ENCODE results near the gene MAP6.

The MAP6 gene

DNA sequence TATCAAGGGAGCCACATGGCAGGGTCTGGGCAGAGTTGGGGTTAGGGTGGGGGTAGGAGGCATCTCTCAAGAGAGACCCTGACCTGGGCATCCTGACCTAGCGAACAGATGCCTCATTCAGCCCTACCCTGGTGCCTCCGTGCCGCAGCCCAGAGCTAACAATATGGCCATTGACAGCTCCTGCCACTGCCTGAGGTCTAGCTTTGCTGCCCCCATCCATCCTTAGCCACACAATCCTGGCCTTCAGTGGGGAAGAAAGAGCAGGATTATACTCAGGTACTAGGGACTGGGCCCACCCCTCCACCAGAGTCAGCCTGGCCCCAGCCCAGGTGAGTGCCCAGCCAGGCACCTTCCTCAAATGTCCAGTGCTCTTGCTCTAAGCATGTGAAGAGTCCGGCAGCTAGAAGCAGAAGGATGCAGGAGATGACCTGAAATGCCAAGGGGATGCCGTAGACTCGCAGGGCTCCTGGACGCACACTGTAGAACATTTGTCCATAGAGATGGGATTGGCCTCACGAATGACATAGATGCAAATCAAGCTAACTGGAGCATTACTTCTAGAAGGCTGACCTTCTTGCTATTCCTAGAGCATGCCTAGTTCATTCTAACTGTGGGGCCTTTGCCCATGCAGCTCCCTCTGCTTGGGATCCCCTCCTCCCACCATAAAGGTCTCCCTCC is 120.1 kb downstream of the MAP6 start:
- no peak for DNase-seq (ENCODE audit: low read depth)

DNA sequence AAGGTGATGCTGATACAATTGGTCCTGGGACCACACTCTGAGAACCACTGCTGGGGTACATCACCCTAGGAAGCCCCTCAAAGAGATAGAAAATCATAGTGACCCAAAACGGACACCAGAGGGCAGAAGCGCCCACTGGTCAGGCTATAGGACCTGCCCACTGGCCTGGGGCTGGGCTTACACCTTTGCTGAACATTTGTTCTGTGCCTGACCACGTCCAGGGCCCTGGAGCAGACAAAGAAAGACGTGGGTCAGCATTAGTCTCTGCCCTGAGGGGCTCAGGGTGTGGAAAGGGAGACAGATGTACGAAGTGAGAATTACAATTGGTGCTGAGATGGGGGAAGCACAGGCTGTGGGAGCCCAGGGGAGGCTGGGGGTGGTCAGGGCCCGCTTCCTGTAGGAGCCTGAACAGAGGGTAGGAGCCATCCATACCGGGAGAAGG is 121.2 kb downstream of the MAP6 start:
- no peak for DNase-seq (ENCODE audit: low read depth)

DNA sequence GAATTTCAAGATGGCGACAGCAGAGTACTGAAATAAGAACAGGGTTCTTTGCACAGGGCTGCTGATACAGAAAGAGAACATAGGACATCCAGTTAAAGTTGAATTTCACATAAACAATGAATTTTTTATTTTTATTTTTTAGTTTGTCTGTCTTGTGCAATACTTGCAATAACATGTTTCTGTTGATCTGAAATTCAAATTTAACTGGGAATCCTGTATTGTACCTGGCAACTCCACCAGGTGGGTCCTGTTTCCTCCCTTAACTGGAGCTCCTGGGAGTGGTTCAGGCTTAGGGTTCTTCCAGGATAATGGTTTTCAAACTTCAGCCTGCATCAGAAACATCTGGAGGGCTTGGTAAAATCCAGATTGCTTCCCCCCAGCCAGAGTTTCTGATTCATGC is 121.7 kb downstream of the MAP6 start:
- no peak for DNase-seq (ENCODE audit: low read depth)

DNA sequence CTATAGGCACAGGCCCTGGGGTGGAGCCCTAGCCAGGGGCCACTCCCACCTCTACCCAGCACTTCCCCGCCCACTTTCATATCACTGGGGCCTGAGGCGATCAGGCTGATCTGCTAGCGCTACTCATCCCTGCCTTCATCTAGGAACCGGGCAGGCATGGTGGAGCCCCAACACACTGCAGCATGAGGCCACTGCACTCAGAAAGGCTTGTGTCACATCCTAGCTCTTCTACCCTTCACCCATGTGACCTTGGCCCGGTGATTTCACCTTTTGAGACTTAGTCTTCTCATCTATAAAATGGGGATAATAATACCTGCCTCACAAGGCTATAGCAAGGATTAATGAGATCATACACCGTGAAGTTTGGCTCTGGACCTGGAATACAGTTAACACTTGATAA is 125.0 kb downstream of the MAP6 start:
- DNase-seq (ENCODE audit: low read depth), result no peak

DNA sequence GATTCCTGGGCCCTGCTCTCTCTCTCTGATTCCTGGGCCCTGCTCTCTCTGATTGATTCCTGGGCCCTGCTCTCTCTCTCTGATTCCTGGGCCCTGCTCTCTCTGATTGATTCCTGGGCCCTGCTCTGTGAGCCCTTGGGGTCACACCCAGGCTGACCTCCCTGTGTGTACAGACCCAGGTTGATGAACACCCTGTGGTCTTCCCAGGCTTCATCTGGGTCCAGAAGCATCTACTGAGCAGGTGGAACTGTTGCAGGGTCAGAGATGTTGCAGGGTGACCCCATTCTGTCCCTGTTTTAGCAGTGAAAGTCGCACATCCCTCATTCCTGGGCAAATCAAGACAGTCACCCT is 126.8 kb downstream of the MAP6 start:
- DNase-seq (ENCODE audit: low read depth), result no peak

DNA sequence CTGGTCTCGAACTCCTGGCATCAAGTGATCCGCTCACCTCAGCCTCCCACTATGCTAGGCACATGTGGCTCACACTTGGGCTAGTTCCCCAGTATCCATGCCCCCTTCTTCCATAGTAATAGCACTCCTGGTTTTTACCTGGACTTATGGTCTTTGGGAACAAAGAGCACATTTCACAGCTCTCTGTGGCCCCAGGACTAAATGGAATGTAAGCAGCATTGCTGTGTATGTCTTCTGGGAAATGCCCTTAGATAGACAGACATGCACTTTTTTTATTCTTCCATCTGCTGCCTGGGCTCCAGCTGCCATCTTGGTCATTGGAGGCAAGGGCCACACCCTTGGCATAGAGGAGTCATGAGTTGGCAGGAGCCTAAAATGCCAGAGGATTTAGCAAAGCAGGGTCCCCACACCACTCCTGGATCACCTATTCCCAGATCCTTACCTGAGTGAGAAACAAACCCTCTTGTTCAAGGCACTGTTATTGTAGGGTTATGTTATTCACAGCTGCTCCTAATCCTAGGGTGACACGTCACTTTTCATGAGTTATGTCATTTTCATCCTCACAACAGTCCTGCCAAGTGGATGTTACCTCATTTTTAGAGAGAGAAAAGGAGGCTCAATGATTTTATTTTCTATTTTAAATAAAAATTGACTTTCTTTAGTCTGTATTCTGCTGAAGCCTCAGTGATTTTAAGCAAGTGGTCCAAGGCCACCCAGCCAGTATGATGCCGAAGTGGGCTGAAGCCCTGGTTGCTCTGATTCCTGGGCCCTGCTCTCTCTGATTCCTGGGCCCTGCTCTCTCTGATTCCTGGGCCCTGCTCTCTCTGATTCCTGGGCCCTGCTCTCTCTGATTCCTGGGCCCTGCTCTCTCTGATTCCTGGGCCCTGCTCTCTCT is 127.4 kb downstream of the MAP6 start:
- no peak for DNase-seq (ENCODE audit: low read depth)

DNA sequence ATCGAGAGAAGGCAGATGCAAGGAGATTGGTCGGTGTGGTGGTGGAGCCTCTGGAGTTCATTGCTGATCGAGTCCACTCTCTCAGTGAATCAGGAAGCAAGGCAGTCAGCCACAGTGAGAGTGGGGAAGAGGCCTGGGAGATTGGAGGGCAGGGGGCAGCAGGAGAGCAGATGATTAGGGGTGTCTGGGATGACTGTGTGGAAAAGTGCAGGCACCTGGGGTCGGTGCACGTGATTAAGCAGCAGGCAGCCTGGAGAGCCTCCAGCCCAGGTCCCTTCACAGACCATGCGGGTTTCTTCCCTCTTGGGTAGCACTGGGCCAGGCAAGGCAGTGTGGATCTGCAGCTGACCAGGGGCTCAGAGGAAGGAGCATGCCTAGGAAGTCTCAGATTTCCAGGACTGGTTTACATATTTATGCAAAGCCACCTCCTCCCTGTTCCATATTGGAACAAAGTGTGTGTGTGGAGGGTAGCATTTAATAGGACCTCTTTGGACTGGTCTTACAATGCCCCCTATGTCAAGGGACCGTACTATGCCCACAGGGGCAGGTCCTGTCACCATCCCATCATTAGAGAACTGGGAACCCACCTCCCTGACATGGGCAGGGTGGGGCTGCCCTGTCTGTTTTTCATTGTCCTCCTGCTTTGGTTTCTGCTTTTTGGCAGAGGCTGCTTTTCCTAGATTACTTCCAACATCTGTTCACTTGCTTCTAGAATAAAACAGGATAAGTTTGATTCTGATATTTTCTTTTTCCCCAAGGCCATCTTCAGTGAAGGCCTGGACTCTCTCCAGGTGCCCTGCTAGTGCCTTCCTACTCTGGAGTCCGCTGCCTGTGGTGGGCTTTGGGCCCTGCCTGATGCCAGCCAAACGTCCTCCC is 129.1 kb downstream of the MAP6 start:
- no peak for DNase-seq (ENCODE audit: low read depth)

DNA sequence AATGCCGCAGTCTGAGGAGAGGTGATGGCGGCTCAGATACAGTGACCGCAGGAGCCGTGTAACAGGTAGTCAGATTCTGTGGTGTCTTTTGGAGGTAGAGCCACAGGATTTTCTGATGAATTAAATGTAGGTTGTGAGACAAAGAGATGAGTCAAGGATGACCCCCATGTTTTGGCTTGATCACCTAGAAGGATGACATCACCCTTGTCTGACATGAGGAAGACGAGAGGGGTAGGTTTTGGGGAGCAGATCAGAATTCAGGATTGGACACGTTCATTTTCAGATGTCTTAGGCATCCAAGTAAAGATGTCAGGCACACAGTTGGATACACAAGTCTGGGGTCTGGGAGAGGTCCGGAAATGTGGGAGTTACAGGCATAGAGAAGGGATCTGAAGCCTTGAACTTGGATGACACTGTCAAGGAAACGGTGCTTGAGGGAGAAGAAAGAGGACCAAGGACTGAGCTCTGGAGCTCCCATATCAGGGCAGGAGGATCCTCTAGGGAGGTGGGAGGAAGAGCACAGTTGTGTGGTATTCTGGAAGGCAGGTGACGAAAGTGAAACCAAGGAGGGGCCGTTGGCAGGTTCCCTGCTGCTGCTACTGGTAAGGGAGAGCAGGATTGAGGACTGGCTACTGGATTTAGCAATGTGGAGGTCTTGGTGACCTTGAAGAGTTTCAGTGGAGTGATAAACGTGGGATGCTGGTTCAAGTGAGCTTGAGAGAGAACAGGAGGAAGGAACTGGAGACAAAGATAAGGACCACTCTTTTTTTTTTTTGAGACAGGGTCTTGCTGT is 130.5 kb downstream of the MAP6 start:
- DNase-seq (ENCODE audit: low read depth), result no peak

DNA sequence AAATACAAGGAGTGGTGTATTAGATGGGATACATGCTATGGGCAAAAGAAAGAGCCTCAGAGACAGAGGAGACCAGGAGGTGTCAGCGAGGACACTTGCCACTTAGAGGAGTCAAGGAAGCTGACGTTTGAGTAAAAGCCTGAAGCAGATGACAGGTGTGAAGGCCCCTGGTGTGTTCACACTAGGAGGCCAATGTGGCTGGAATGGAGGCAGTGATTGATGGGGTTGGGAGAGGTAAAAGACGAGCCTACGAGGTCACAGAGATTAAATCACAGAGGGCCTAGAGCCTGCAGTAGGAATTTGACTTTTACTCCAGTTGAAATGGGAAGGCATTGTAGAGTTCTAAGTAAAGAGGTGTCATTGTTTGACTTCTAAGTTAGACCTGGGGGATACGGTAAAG is 131.1 kb downstream of the MAP6 start:
- no peak for DNase-seq (ENCODE audit: low read depth)

Measured in stimulated activated CD4-positive, alpha-beta T cell treated with anti-CD3 and anti-CD28 coated beads, Interleukin-2, amount 100 ng/mL, for 4 hours (primary cell).